Activated naive CD8-positive, alpha-beta T cell treated with anti-CD3 and anti-CD28 coated beads, Interleukin-2, amount 50 U/mL, for 24 hours (primary cell): Measurements from ENCODE around the gene RARA.

Experiments
- ATAC-seq: fragments of 150-1000 bp; cut with Tn5 transposase; one replicate; pipeline ENCODE4 v1.10.0; 2021
- DNase-seq: peaks from one replicate; pipeline ENCODE4 v3.0.0; 2021
- H3K27ac Mint-ChIP-seq: one replicate; pipeline ENCODE4 v1.8.0; 2021; ENCODE audit warnings: mild to moderate bottlenecking, mixed read lengths
- H3K27me3 Mint-ChIP-seq: one replicate; pipeline ENCODE4 v1.8.0; 2021; ENCODE audit warnings: mixed read lengths
- H3K36me3 Mint-ChIP-seq: one replicate; pipeline ENCODE4 v1.8.0; 2021; ENCODE audit warnings: low read depth, mixed read lengths
- H3K4me1 Mint-ChIP-seq: one replicate; pipeline ENCODE4 v1.8.0; 2021; ENCODE audit warnings: mixed read lengths
- H3K4me3 Mint-ChIP-seq: one replicate; pipeline ENCODE4 v1.8.0; 2021; ENCODE audit warnings: mild to moderate bottlenecking, moderate library complexity, mixed read lengths
- H3K9me3 Mint-ChIP-seq: one replicate; pipeline ENCODE4 v1.8.0; 2021; ENCODE audit warnings: mixed read lengths

RARA gene

DNA sequence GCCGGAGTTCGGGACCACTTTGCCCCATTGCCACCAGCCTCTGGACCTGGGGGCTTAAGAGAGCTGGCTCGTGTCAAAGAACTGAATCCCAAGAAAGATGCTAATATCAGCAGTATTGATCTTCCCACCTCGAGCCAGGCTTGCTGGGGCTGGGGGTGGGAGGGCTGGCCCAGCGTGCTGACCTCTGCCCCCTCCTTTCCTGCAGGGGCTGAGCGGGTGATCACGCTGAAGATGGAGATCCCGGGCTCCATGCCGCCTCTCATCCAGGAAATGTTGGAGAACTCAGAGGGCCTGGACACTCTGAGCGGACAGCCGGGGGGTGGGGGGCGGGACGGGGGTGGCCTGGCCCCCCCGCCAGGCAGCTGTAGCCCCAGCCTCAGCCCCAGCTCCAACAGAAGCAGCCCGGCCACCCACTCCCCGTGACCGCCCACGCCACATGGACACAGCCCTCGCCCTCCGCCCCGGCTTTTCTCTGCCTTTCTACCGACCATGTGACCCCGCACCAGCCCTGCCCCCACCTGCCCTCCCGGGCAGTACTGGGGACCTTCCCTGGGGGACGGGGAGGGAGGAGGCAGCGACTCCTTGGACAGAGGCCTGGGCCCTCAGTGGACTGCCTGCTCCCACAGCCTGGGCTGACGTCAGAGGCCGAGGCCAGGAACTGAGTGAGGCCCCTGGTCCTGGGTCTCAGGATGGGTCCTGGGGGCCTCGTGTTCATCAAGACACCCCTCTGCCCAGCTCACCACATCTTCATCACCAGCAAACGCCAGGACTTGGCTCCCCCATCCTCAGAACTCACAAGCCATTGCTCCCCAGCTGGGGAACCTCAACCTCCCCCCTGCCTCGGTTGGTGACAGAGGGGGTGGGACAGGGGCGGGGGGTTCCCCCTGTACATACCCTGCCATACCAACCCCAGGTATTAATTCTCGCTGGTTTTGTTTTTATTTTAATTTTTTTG is 47.1 kb downstream of the RARA start:
- peaks cover 11% of the 10 kb centered on the region for H3K36me3 Mint-ChIP-seq
- peaks cover 4% of the 10 kb centered on the region for H3K27me3 Mint-ChIP-seq
- no peak overlapping the region for H3K4me3 Mint-ChIP-seq
- peaks cover 21% of the 10 kb centered on the region for H3K4me1 Mint-ChIP-seq
- no peak for ATAC-seq
- H3K9me3 Mint-ChIP-seq, result no peaks in the 10 kb centered on the region
- no peak for DNase-seq
- no peak overlapping the region for H3K27ac Mint-ChIP-seq

DNA sequence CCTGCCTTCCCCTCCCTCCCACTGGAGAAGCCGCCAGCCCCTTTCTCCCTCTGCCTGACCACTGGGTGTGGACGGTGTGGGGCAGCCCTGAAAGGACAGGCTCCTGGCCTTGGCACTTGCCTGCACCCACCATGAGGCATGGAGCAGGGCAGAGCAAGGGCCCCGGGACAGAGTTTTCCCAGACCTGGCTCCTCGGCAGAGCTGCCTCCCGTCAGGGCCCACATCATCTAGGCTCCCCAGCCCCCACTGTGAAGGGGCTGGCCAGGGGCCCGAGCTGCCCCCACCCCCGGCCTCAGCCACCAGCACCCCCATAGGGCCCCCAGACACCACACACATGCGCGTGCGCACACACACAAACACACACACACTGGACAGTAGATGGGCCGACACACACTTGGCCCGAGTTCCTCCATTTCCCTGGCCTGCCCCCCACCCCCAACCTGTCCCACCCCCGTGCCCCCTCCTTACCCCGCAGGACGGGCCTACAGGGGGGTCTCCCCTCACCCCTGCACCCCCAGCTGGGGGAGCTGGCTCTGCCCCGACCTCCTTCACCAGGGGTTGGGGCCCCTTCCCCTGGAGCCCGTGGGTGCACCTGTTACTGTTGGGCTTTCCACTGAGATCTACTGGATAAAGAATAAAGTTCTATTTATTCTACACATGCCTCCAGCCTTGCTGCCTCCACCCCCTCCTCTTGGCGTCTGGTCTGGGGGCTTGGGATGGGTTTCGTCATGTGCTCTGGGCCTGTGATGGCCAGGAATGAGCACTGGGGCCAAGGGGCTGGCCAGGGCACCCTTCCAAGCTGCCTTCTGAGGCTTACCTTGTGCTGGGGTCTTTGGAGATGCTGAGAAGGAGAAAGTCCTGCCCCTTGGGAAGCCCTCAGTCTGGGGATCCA is 48.3 kb downstream of the RARA start:
- Mint-ChIP-seq H3K27me3 (peaks cover 13% of the 10 kb centered on the region), H3K9me3 (no peaks in the 10 kb centered on the region), H3K27ac (no peak overlapping the region), H3K36me3 (peaks cover 9% of the 10 kb centered on the region), H3K4me1 (peaks cover 28% of the 10 kb centered on the region), H3K4me3 (no peak overlapping the region)
- DNase-seq, result no peak
- ATAC-seq, result no peak

DNA sequence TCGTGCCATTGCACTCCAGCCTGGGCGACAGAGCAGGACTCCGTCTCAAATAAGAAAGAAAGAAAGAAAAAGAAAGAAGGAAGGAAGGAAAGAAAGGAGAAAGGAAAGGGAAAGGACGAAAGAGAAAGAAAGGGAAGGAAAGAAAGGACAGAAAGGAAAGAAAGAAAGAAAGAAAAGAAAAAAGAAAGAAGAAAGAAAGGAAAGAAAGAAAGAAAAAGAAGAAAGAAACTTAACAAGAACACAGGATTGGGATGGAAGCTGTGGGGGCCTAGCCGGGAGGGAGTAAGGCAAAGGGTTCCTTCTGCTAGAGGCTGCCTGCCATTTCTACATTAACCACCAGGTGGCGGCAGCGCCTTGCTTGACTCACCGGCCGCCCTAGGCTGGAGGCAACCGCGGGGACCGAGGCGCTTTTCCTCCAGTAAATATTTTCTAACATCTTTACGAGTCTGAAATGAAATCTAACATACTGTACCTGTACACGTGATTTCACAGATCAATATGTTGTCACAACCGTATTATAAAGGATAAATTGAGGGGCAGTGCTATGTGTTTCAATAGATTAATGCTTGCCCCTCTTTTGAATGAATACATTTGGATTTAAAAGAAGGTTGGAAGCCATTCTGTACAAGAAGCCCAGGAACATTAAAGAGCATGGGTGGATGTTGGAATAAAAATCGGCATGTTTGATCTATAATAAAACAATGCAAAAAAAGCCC is 49.5 kb downstream of the RARA start:
- Mint-ChIP-seq H3K4me1 (peaks cover 22% of the 10 kb centered on the region), H3K36me3 (peaks cover 4% of the 10 kb centered on the region), H3K27ac (no peak overlapping the region), H3K4me3 (no peak overlapping the region), H3K27me3 (peaks cover 19% of the 10 kb centered on the region), H3K9me3 (no peaks in the 10 kb centered on the region)
- DNase-seq (peak; percentile 94), ATAC-seq (peak; percentile 51)

DNA sequence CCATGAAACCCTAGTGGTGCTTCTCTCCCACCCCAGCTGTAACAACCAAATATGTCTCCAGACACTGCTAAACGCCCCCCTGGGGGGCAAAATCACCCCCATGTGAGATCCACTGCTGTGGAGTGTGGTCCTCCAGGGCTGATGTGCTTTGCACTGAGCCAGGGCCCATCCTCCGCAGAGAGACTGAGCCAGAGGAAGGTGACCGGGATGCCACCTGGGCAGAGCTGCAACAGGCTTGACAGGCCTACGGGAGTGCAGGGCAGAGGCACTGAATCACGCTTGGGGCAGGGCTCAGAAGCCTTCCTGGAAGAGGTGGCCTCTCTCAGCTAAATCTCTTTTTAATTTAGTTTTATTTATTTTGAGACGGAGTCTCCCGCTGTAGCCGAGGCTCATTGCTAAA is 51.1 kb downstream of the RARA start:
- ATAC-seq, result no peak
- peaks cover 2% of the 10 kb centered on the region for H3K36me3 Mint-ChIP-seq
- H3K4me1 Mint-ChIP-seq, result peaks cover 20% of the 10 kb centered on the region
- no peak for DNase-seq
- H3K4me3 Mint-ChIP-seq, result no peak overlapping the region
- H3K9me3 Mint-ChIP-seq, result no peaks in the 10 kb centered on the region
- peaks cover 19% of the 10 kb centered on the region for H3K27me3 Mint-ChIP-seq
- no peak overlapping the region for H3K27ac Mint-ChIP-seq

DNA sequence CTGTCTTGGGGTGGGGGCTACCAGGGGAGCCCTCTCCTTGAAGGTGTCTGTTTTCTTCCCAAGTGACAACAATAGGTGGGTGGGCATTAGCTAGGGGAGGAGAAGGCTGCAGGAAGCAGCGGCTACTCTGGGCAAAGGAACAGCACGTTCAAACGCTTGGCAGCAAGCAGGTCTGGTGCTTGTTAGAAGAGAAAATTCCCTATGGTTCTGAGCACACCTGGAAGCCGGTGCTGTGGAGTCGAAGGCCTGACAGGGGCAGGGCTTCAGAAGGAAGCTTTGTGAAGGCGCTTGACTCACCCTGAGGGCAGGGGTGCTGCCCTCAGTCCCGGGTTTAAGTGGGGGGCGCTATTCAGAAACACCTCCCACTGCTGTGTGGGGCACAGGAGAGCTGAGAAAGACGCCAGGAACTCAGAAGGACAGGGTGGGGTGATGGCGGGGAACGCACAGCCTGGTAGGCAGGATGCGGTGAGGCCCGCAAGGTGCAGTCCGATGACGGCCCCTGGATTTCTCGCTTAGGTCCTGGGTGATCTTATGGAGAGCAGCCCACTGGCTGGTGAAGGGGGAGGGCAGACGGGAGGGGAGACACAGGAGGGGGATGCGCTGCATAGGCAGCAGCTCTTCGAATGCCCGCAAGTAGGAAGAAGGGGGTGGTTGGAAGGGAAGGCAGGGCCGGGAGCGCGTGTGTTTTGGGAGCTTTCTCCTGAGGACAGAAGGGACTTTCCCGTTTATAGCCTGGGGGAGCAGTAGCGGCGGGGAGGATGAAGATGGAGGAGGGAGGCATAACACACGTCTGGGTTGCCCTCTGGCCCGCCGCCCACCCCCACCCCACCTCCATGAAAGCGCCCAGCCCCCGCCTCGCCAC is 52.3 kb downstream of the RARA start:
- no peak overlapping the region for H3K27ac Mint-ChIP-seq
- DNase-seq (no peak), ATAC-seq (no peak)
- H3K36me3 Mint-ChIP-seq, result no peaks in the 10 kb centered on the region
- H3K4me1 Mint-ChIP-seq, result peaks cover 18% of the 10 kb centered on the region
- no peak overlapping the region for H3K4me3 Mint-ChIP-seq
- no peaks in the 10 kb centered on the region for H3K9me3 Mint-ChIP-seq
- peaks cover 19% of the 10 kb centered on the region for H3K27me3 Mint-ChIP-seq

DNA sequence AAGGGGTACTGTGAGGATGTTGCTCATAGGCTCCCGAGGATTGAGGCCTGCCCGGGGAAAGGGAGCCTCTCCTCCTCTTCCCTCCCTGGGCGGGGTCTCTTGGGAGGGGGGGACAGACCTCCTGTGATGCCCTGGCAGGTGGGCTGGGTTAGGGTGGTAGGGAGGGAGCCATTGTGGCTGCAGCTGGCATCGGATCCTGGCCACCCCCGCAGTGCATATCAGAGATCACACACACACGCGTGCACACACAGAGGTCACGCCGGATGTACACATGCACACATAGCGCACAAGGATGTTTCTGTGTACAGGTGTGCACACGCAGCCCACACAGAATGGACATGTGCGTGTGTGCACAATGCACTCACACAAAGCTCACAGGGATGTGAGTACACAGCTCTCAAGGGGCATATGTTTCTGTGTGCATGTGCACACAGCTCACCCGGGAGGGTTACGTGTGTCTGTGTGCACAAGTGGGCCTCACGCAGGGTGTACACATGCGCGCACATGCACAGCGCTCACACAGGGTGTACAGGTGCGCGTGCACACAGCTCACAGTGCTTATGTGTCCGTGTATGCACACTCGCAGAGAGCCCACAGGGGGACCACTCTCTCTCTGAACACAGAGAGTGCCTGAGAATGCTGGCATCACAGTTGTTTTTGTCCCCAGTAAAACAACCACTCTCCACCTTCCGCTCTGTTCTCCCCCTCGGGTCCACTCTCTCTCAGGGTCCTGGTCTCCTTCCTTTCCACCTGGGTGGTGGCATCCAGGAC is 53.1 kb downstream of the RARA start:
- Mint-ChIP-seq H3K27me3 (peaks cover 19% of the 10 kb centered on the region), H3K4me3 (peak overlapping the region; percentile 66), H3K4me1 (peaks cover 18% of the 10 kb centered on the region), H3K36me3 (no peaks in the 10 kb centered on the region), H3K27ac (no peak overlapping the region), H3K9me3 (no peaks in the 10 kb centered on the region)
- no peak for DNase-seq
- ATAC-seq, result peak; percentile 30

DNA sequence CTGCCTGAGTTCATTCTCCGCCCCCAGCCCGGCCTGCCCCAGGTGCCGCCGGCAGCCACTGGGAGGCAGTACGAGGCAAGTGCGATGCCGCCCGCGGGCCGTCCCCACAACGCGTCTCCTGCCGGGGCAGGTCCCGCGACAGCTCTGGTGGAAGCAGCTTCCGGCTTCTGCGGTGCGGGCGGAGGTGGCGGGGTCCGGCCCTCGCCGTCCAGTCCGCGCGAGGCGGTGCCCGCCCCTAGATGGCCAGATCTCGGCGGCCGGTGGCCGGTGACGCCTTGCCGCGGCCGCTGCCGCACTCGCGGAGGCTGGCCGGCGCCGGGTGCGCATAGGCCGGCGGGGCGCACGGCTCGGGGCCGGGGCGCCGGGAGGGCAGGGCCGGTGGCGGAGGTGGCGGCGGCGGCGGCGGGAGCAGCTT is 53.7 kb downstream of the RARA start:
- Mint-ChIP-seq H3K4me1 (peaks cover 18% of the 10 kb centered on the region), H3K27me3 (peaks cover 19% of the 10 kb centered on the region), H3K36me3 (no peaks in the 10 kb centered on the region), H3K9me3 (no peaks in the 10 kb centered on the region), H3K27ac (no peak overlapping the region), H3K4me3 (peak overlapping the region; percentile 66)
- peak; percentile 87 for ATAC-seq
- DNase-seq, result peak; percentile 90

DNA sequence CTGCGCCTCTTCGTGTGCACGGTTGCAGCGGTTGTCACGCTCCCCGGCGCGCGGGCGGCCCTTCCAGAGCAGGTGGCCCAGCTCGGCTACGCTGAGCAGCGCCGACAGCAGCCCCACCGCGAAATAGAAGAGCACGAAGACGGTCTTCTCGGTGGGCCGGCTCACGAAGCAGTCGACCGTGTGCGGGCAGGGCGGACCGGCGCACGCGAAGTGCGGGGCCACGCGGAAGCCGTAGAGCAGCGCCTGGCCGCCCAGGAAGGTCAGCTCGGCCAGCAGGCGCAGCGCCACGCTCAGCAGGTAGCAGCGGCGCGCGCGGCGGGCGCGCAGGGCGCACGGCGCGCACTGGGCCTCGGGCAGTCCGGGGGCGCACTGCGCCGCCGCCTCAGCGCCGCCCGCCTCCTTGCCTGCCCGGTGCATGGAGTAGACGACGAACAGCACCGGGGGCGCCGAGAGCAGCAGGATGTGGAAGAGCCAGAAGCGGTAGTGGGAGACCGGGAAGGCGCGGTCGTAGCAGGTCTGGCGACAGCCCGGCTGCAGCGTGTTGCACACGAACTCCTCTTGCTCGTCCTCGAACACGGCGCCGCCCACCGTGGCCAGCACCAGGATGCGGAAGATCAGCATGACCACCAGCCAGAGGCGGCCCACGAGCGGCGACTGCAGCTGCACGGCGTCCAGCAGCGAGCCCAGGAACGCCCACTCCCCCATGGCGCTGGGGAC is 54.3 kb downstream of the RARA start:
- DNase-seq, result peak; percentile 37
- Mint-ChIP-seq H3K4me3 (peak overlapping the region; percentile 70), H3K27ac (no peak overlapping the region), H3K9me3 (no peaks in the 10 kb centered on the region), H3K36me3 (no peaks in the 10 kb centered on the region), H3K27me3 (peaks cover 19% of the 10 kb centered on the region), H3K4me1 (peaks cover 16% of the 10 kb centered on the region)
- peak; percentile 26 for ATAC-seq

DNA sequence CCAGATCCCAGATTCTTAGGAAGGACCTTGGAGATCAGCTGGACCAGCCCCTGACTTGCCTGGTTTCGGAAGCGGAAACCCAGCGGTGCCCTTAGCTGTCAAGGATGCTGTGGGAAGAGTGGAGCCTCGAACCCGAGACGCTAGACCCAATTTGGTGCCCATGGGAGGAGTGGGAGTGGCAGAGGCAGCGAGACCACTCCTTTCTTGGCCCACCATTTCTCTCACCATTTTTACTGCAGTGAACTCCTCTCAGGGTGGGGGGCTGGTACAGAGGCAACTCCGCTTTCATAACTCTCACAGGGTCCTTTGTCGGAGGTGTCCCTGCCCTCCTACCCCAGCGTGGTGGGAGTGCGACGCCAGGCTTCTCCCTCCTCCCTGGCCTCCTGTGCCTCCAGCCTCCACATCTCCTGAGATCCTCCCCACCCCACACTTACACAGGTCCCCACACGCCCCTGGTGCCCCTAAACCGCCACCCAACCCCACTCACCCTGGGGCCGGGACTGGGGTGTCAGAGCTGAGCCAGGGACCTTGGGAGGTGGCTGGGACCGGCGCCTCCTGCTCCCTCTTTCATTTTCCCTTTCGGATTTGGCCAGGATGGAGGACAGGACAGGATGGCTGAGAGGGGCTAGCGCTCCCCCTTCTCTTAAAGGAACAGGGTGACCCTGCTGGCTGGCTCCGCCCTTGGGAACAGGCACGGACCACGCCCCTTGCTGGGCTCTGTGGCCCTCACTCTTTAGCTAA is 55.3 kb downstream of the RARA start, which contains the start of gene GJD3:
Gene GJD3 (minus strand): TSS at position 617 of the 741 bp plus-strand sequence. CDS start 922 bp downstream, outside the sequence.
- Mint-ChIP-seq H3K9me3 (no peaks in the 10 kb centered on the region), H3K36me3 (no peaks in the 10 kb centered on the region), H3K4me3 (peak within 1 kb of the TSS; percentile 70), H3K4me1 (peaks cover 12% of the 10 kb centered on the region), H3K27ac (no peak within 1 kb of the TSS), H3K27me3 (peaks cover 19% of the 10 kb centered on the region)
- DNase-seq, result no peak
- ATAC-seq, result no peak

DNA sequence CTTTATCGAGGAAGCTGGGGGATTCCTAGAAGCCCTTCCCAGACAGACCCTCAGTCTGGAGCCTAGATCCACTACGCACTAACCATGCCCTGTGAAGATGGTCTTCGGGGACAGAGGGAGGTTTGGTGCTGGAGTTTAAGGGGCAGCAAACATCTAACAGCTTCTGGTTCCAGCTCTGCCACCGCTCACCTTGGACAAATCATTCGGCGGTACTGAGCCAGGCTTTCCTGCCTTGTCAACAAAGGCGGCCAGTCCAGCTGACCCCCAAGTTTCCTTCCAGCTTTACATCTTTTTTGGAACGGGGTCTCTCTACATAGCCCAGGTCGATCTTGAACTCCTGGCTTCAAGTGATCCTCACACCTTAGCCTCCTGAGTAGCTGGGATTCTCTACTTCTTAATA is 55.9 kb downstream of the RARA start:
- DNase-seq, result no peak
- H3K27me3 Mint-ChIP-seq, result peaks cover 19% of the 10 kb centered on the region
- no peak overlapping the region for H3K27ac Mint-ChIP-seq
- no peaks in the 10 kb centered on the region for H3K9me3 Mint-ChIP-seq
- H3K4me1 Mint-ChIP-seq, result peaks cover 12% of the 10 kb centered on the region
- no peak overlapping the region for H3K4me3 Mint-ChIP-seq
- no peaks in the 10 kb centered on the region for H3K36me3 Mint-ChIP-seq
- no peak for ATAC-seq

DNA sequence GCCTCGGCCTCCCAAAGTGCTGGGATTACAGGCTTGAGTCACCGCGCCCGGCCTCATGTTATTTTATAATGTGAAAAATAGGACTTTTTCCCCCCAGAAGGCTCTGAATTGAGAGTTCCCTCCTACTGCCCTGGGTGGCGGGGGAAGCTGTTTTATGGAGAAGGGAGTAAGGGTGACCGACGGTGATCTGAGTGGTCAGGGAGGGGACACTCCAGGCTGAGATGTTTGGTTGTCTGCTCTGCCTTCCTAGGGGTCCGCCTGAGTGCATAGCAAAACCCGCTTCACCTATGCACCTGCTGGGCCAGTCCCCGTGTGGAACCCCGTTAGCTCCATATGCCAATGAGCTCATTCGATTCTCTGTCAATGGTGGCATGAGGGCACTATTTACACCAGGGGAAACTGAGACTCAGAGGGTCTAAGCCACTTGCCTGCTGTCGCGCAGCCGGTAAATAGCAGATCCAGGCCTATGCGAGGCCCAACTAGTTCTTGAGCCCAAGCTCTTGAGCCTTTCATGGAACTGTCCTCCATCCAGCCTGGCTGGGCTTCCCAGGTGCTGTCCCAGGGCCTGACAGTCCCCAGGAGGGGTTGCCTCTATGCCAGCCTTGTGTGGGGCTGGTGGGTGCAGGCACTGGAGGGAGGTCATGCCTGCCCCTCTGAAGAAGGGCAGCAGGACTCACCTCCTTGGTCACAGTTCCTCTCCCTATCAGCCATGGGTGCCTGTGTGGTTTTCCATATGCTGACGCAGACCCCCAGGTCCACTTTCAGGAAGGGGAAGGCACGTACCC is 57.3 kb downstream of the RARA start:
- peaks cover 12% of the 10 kb centered on the region for H3K4me1 Mint-ChIP-seq
- no peak for DNase-seq
- ATAC-seq, result no peak
- no peaks in the 10 kb centered on the region for H3K9me3 Mint-ChIP-seq
- no peak overlapping the region for H3K27ac Mint-ChIP-seq
- H3K27me3 Mint-ChIP-seq, result peaks cover 14% of the 10 kb centered on the region
- no peak overlapping the region for H3K4me3 Mint-ChIP-seq
- no peaks in the 10 kb centered on the region for H3K36me3 Mint-ChIP-seq
